Lower lobe of right lung (tissue), 2 donors: ENCODE measurements around the gene ZFR. TPM values are rescaled to one million over a fixed set of nuclear protein-coding genes. Genes with fewer than 3 reads are reported as not detected.
"Not testable (repeated sequence)": the region's sequence is repeated elsewhere in the genome, so short reads cannot be mapped to it uniquely, and the experiment has no call there.

Experiments
- ATAC-seq, 2 donors: fragments of 200-7000 bp; cut with Tn5 transposase; one replicate each; pipeline ENCODE4 v1.9.1; 2020 to 2022; ENCODE audit warnings: mild to moderate bottlenecking in 2 of 2, moderate library complexity in 2 of 2
- DNase-seq: peaks from one replicate; pipeline ENCODE4 v3.0.0-alpha.2; 2020
- H3K27ac ChIP-seq: fragments of 200-600 bp; one replicate; pipeline ENCODE4 v1.8.0; 2022
- H3K27me3 ChIP-seq: fragments of 200-600 bp; one replicate; pipeline ENCODE4 v1.8.0; 2022; ENCODE audit warnings: low read depth
- H3K36me3 ChIP-seq: fragments of 200-600 bp; one replicate; pipeline ENCODE4 v1.8.0; 2022; ENCODE audit warnings: mild to moderate bottlenecking
- H3K4me1 ChIP-seq: fragments of 200-600 bp; one replicate; pipeline ENCODE4 v1.8.0; 2022
- H3K4me3 ChIP-seq: fragments of 200-600 bp; one replicate; pipeline ENCODE4 v1.8.0; 2022; ENCODE audit warnings: mild to moderate bottlenecking
- H3K9me3 ChIP-seq: fragments of 200-600 bp; one replicate; pipeline ENCODE4 v1.8.0; 2022
- CTCF ChIP-seq: fragments of 200-600 bp; IDR thresholded peaks from one replicate; pipeline ENCODE4 v1.8.0; 2022; ENCODE audit warnings: antibody characterized with exemption, mild to moderate bottlenecking
- intact Hi-C: fragments of 100-400 bp; cut with DNase I; formaldehyde crosslinking; loops from one replicate; pipeline ENCODE4 v1.11.0; 2022
- total RNA-seq: library from RNA; stranded (reverse); fragmentation: NEBNext Ultra II Directional; extraction: Animal tissue kit (Norgen Biotek cat#: 25700); gene quantifications from one replicate; pipeline ENCODE4 v1.2.1, GENCODE V29; 2021
- donor health status: DM: no; HTN: yes; CAD: no; lungs with severe emphysema.

Gene ZFR
- total RNA-seq, 1 donor from 2014 or later: 53.8 TPM

- ATAC-seq: peak in 1 of 2 donors; percentile 18
- intact Hi-C loops: no loop called here
- Histone ChIP-seq H3K9me3 (peaks cover 10% of the 10 kb centered on the region), H3K27ac (no peak overlapping the region), H3K36me3 (no peaks in the 10 kb centered on the region), H3K4me1 (peaks cover 8% of the 10 kb centered on the region), H3K27me3 (no peaks in the 10 kb centered on the region), H3K4me3 (no peak overlapping the region)
- no peak for DNase-seq
- no peak for TF ChIP-seq CTCF
These were observed 118.2 kb downstream of the ZFR start for GRCh38 chr5:32326216-32326772.

GRCh38 chr5:32325616-32326015, 118.9 kb downstream of the ZFR start:
- H3K27me3 ChIP-seq: no peaks in the 10 kb centered on the region
- ATAC-seq (no peak), DNase-seq (no peak)
- intact Hi-C loops: no loop called here
- no peak overlapping the region for H3K4me3 ChIP-seq
- H3K27ac ChIP-seq: no peak overlapping the region
- TF ChIP-seq CTCF: no peak
- peaks cover 10% of the 10 kb centered on the region for H3K9me3 ChIP-seq
- H3K4me1 ChIP-seq: peaks cover 8% of the 10 kb centered on the region
- no peaks in the 10 kb centered on the region for H3K36me3 ChIP-seq

- ATAC-seq (peak; percentile 73 to 83), DNase-seq (no peak)
These were observed 119.5 kb downstream of the ZFR start for GRCh38 chr5:32325062-32325461.

GRCh38 chr5:32323741-32324140, 120.8 kb downstream of the ZFR start:
- no peak for ATAC-seq

More at GRCh38 chr5:32325062-32325461, 119.5 kb downstream of the ZFR start:
- Histone ChIP-seq H3K4me3 (no peak overlapping the region), H3K36me3 (no peaks in the 10 kb centered on the region), H3K9me3 (peaks cover 10% of the 10 kb centered on the region), H3K27ac (no peak overlapping the region), H3K27me3 (no peaks in the 10 kb centered on the region), H3K4me1 (peaks cover 8% of the 10 kb centered on the region)
- TF ChIP-seq CTCF: no peak
- intact Hi-C loops: no loop called here

GRCh38 chr5:32322882-32323281, 121.7 kb downstream of the ZFR start:
- Histone ChIP-seq H3K27me3 (no peaks in the 10 kb centered on the region), H3K36me3 (no peaks in the 10 kb centered on the region), H3K4me1 (peaks cover 8% of the 10 kb centered on the region), H3K9me3 (peaks cover 10% of the 10 kb centered on the region), H3K4me3 (no peak overlapping the region), H3K27ac (no peak overlapping the region)
- DNase-seq (no peak), ATAC-seq (no peak)
- no peak for TF ChIP-seq CTCF
- intact Hi-C loops: no loop called here

More at GRCh38 chr5:32323741-32324140, 120.8 kb downstream of the ZFR start:
- no peak for DNase-seq
- Histone ChIP-seq H3K27ac (no peak overlapping the region), H3K27me3 (no peaks in the 10 kb centered on the region), H3K4me3 (no peak overlapping the region), H3K4me1 (peaks cover 8% of the 10 kb centered on the region), H3K36me3 (no peaks in the 10 kb centered on the region), H3K9me3 (peaks cover 10% of the 10 kb centered on the region)
- intact Hi-C loops: no loop called here
- no peak for TF ChIP-seq CTCF

- H3K9me3 ChIP-seq: peaks cover 10% of the 10 kb centered on the region
- intact Hi-C loops, H3K4me1 ChIP-seq, H3K4me3 ChIP-seq, ATAC-seq, H3K36me3 ChIP-seq, H3K27ac ChIP-seq, H3K27me3 ChIP-seq, DNase-seq: not testable (repeated sequence)
These were observed 122.8 kb downstream of the ZFR start for GRCh38 chr5:32321787-32322186.
